IPS-NIHi11 (cell line): ENCODE results near the gene PRRC2C.
"Not testable (repeated sequence)": the region's sequence is repeated elsewhere in the genome, so short reads cannot be mapped to it uniquely, and the experiment has no call there.

ENCODE experiments used
- DNase-seq: peaks from one replicate; pipeline ENCODE4 v3.0.0; 2012; ENCODE audit warnings: mixed read lengths, low spot score

The PRRC2C gene

DNA sequence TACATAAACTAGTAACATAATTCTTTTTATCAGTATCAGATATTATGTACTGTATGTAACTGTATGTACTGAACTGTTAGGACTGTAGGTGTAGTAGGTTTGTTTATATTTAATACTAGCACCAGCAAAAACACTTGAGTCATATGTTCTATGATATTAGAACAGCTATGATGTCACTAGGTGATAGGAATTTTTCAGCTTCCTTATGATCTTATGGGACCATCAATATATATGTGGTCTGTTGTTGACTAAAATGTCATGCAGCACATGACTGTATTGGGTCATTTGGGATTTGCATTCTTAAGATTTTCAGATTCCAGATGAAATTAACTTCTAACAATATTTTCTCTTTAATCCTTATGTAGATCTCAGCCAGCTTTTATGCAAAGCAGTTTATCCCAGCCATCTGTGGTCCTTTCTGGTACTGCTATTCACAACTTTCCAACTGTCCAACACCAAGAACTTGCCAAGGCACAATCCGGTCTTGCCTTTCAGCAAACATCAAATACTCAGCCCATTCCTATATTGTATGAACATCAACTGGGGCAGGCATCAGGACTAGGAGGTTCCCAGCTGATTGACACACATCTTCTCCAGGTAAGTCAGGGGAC lies 98.4 kb downstream of the PRRC2C start:
- no peak for DNase-seq

DNA sequence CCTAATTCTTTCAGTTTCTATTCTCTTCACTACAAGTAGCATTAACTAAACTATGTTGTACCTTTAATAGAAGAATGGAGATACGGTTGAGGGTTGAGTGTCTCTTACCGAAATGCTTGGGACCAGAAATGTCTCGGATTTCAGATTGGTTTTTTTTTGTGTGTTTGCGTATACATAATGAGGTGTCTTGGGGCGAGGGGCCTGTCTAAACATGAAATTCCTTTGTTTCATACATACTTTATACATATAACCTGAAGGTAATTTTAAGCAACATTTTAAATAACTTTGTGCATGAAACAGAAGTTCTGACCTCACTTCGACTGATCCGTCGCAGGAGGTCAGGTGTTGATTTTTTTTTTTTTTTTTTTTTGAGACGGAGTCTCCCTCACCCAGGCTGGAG lies 100.4 kb downstream of the PRRC2C start:
- DNase-seq: no peak

DNA sequence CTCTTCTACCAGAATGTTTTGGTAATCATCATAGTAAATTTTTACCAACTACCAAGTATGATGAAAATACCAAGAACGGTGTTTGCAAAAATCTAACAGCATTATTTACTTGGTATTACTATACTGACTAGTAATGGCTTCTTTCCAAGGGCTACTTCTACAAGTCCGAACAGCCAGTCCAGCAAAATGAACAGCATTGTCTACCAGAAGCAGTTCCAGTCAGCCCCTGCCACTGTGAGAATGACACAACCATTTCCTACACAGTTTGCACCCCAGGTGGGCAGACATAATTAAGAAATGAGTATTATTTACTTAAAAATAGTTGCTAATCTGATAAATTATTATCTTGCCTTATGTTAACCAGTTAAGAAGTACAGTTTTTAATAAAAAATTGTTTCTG lies 102.9 kb downstream of the PRRC2C start:
- DNase-seq: no peak

DNA sequence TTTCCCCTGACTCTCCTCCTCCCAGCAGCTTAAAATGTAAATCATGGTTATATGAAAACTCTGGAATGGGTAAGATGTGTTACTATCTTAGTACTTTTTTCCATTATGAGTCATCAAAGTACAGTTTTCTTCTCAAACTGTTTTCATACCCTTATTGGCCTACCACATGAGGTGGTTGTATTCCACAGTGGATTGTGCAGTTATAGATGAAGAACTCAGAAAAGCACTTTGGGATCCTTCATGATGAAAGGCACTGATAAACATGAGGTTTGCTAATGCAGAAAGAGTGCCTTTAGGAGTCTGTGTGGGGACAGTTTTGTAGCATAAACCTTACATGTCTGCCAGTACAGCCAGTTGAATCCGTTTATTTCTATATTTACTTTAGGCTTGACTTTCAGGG lies 104.7 kb downstream of the PRRC2C start:
- DNase-seq: no peak

DNA sequence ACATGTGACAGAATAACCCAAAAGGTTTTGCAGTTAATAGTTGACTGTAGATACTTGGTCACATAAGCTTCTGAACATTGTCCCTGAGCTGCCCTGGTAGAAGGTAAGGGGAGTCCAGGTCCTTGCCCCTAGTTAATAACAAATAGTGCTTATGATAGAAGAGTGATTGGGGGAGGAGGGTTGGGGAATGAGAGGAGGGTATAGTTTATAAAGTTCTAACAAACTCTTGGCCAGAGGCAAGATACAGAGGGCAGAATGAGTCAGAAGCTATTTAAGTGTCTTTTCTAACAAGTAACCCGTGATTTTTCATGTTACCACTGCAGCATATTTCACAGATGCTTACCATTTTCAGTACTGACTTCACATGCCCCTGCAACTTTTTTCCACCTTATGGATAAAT lies 110.0 kb downstream of the PRRC2C start:
- no peak for DNase-seq

DNA sequence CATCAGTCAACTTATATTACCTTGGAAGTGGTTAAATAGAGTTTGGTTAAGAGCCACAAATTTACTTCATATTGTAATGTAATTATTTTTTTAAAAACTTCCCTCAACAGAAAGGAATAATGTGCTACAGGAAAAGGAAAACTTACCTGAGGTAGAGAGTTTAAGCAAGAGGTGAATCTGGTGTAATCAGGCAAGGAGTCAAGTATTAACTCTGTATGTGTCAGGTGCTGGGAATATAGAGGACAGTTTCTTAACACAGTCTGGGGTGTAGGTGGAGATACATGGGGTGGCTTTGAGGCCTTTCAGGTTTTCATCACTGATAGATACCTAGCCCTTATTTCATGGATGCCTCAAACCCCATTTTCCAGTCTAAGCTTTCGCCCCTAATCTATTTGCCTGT lies 110.8 kb downstream of the PRRC2C start:
- DNase-seq: no peak

DNA sequence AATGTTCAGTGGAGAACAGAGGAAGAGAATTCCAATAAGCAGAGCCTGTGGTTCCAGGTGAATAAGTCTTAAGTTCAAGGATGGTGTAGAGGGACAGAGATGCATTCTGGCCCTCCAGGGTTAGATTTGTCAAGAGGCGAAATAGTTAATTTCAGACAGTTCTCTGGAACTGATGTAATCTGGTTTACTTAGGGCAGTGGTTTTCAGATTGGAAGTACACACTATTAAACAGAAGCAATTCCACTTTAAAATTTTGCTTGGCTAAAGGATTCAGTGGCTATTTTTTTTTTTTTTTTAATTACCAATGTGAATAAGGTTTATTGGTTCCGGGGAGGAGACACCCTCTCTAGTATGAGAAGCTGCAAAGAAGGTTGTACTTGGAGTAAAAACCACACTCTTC lies 111.4 kb downstream of the PRRC2C start:
- DNase-seq: no peak

DNA sequence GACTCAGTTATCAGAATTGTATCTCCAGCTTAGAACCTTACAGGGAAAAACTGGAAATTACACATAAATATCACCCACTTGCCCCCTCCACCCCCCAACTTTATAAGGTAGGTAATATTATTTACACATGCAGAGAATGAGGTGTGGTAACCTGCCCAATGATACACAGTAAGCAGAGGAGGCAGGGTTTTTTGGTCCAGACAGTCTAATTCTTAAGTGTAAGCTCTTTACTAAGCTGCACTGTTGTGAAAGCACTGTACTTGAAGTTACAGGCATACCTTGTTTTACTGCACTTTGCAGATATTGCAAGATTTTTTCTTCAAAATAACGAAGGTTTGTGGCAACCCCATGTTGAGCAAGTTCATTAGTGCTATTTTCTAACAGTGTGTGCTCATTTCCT lies 111.9 kb downstream of the PRRC2C start:
- no peak for DNase-seq

DNA sequence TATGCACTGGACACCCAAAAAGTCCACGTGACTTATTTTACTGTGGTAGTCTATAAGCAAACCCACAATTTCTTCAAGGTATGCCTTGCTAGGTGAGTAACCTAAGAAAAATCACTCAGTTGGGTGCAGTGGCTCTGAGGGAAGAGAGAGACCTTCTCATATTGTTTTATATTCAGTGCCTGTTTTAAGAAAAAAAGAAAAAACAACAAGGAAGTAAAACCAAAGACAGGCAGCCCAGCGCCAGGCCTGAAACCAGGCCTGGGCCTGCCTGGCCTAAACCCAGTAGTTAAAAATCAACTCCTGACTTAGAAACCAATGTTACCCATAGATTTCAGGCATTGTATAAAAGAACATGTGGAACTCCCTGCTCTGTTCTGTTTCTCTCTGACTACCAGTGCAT lies 115.0 kb downstream of the PRRC2C start:
- DNase-seq: not testable (repeated sequence)

DNA sequence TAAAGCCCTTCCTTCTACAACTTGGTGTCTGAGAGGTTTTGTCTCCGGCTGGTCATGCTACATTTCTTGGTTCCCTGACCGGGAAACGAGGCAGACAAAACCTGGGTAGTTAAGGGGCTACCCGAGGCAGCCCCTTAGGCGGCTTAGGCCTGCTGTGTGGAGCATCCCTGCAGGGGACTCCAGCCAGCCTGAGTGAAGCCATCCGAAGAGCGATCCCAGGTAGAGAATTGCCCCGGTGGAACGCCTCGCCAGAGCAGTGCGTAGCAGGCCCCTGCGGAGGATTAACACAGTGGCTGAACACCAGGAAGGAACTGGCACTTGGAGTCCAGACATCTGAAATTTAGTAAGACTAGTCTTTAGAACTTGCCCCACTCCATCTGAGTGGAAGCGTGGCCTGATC lies 115.5 kb downstream of the PRRC2C start:
- DNase-seq: no peak

DNA sequence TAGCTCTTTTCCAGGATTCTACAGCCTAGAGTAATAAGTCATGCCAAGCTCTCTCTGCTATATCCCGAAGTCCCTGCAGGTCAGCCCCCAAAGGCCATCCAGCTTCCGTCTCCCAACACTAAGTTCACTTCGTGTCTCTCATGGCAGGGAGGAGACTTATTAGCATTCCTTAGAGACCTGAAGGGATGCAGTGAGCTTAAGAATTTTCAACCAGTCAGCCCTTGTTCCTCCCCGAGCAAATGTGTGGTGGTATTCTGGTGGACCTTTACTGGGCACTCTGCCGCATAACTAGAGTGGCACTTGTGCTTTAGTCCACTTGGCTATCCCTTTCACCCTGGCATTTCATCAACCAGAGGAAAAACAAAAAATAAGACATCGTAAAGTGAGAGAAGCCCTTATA lies 117.7 kb downstream of the PRRC2C start:
- not testable (repeated sequence) for DNase-seq

DNA sequence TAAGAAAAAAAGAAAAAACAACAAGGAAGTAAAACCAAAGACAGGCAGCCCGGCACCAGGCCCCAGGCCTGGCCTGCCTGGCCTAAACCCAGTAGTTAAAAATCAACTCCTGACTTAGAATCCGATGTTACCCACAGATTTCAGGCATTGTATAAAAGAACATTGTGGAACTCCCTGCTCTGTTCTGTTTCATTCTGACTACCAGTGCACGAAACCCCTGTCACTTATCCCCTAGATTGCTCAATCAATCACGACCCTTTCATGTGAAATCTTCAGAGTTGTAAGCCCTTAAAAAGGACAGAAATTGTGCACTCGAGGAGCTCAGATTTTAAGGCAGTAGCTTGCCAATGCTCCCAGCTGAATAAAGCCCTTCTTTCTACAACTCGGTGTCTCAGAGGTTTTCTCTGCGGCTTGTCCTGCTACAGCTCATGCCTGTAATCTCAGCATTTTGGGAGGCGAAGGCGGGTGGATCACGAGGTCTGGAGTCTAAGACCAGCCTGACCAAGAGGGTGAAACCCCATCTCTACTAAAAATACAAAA lies 121.1 kb downstream of the PRRC2C start:
- no peak for DNase-seq

DNA sequence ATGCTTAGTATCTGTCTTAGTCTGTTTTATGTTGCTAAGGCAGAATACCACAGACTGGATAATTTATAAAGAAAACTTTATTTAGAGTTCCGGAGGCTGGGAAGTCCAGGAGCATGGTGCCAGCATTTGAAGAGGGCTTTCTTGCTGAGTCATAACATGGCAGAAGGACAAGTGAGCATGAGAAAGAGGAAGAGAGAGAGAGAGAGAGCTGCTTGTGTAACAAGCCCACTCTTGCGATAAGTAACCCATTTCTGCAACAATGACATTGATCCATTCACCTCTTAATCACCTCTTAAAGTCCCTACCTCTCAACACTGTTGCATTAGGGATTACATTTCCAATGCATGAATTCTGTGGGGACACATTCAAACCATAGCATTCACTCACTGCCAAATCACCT lies 125.1 kb downstream of the PRRC2C start:
- no peak for DNase-seq

DNA sequence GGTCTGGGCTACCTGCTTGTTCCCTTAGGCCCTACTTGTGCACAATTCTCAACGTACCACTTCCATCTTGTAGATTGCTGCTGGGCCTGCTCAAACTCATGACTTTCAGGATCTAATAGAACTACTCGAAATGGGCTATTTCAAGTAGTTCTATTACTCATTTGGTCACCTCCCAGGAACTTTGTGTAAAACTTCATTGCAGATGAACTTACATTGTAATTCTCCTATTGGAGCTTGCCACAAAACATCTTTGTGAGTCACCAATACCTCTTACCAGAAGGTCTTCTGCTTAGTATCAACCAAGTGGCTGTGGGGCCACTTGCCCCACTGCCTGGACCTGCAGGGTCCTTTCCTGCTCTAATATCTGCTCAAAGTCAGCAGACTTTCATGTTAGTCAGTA lies 126.0 kb downstream of the PRRC2C start:
- DNase-seq: no peak

DNA sequence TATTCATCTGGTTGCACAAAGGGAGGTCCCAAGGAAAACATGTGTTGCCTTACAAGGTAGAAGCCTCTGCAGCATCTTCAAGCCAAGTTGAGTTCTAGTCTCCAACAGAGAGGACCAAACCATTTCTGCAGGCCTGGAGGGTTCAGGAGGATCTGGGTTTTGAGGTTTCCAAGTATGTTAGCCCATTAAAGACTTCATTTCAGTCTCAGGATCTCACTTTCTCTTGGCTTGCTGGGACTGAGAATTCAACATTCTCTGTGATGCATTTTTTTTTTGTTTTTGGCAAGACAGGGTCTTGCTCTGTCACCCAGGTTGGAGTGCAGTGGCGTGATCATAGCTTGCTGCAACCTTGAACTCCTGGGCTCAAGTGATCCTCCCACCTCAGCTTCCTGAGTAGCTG lies 128.0 kb downstream of the PRRC2C start:
- no peak for DNase-seq

DNA sequence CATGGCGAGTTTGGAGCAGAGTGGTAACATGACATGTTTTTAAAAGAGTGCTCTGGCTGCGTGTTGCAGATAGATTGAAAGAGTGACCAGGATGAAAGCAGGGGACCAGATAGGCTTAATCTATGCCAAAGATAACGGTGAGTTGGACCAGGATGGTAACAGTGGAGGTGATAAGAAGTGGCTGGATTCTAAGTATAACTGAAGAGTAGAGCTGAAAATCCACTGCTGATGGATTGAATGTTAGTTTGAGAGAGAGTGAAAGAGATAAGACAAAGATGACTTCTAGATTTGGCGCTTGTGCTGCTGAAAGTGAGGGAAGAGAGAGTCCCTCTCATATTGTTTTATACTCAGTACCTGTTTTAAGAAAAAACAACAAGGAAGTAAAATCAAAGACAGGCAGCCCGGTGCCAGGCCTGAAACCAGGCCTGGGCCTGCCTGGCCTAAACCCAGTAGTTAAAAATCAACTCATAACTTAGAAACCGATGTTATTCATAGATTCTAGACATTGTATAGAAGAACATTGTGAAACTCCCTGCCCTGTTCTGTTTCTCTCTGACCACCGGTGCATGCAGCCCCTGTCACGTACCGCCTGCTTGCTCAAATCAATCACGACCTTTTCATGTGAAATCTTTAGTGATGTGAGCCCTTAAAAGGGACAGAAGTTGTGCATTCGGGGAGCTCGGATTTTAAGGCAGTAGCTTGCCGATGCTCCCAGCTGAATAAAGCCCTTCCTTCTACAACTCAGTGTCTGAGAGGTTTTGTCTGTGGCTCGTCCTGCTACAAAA lies 130.0 kb downstream of the PRRC2C start:
- DNase-seq: not testable (repeated sequence)

DNA sequence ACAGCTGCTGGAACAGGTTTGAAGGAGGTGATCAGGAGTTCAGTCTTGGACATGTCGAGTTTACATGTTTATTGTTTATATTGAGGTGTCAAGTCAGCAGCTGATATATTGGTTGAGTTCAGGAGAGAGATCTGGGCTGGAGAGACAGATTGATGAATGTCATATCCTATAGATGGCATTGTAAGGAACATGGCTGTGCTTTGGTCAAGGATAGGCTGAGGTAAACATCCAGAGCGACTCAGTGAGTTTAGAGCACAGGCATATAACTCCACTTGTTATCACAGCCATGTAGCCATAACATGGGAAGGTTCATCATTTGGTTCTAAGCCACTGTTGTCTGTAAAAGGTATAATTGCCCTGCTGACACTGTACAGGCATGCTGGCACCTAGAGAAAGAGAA lies 131.3 kb downstream of the PRRC2C start:
- DNase-seq: no peak

DNA sequence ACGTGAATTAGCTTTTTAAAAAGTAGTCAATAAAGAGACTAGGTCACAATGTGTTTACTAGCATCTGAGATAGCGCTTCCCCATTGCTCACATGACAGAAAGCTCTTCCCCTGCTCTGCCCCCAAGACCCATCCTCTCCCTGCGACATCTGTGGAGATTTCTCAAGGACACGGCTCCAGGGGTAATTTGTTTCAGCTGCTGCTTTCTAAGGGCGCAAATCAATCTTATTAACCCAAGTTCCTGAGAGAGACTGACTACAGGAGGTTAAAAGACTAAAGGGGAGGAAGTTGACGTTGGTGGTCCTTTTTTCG lies 136.8 kb downstream of the PRRC2C start, which contains the start of gene MYOCOS:
MYOCOS (plus strand) TSS at position 92 of the 311 bp plus-strand sequence. CDS start 1,641 bp downstream, outside the sequence.
- DNase-seq: no peak

DNA sequence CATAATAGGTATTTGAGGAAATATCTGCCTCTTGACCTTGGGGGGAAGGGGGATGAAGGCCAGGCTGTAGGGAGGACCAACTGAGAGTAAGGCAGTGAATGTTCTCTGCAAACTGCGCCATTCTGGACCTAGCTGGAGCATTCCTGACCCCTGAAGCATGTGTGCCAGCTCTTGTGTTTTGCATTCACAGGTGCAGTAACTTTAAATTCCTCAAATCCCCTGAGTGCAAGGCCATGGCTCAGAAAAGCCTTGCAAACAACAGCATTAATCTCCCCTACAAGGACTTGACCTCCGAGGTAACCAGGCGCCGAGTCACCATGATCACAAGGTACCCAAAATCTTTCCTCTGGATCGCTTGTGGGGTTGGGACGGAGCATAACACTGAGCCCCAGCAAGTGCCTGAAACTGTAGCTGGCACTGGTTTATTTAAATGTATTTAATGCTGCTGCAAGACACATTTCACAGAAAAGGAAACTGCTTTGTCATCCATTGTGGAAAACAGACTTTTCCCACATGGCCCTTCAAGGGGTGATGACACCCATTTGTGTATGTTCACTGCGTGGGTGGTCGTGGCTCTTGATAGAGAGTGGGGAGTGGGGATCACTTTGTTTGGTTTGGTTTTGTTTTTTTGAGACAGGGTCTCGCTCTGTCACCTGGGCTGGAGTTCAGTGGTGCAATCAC lies 138.5 kb downstream of the PRRC2C start:
- DNase-seq: no peak

DNA sequence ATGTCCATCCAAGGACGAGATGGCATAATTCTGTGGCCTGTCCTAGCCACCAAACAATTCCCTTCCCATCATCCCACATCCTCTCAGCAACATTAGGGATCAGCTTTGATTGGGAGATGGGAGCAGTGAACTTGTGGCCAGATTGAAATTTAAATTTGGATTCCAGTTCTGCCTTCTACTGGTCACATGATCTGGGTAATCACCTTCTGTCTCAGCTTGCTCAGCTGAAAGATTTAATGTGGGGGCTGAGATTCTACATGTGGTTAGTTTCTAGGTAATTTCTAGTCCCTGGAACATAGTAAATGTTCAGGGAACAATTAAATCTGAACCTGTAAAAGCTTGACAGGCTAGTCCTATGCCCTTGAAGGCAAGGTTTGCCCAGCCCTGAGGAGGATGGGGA lies 139.9 kb downstream of the PRRC2C start:
- DNase-seq: no peak

DNA sequence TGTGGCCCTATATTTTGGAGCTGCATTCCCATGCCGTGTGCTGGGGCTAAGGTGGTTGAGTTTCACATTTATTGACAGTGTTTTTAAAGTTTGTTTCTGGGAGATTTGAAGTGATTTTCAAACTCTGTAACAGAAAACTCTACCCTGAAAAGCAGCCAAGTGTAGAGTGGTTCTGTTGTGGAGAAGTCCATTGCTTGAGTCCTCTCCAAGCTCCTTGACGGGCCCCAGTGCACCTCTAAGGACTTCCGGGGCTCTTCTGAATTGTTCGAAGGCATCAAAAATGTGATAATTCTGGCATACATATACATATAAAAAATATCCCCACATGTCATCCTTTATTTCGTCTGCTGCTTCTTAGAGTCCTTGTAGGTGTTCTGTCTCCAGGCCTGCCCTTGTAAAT lies 141.7 kb downstream of the PRRC2C start:
- no peak for DNase-seq

DNA sequence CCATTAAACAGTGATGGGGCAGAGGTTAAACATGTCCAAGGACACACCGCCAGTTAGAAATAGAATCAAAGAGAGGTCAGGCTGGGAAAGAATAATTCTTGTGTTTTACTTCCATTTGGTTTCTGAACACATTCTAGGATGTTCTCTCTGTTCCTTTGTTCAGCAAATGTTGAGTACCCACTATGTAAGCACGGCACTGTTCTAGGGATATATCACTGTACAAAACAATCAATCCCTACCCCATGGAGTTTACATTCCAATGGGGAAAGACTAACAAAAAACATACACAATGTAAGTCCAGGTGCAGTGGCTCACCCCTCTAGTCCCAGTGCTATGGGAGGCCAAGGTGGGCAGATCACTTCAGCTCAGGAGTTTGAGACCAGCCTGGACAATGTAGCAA lies 142.9 kb downstream of the PRRC2C start:
- DNase-seq: no peak

DNA sequence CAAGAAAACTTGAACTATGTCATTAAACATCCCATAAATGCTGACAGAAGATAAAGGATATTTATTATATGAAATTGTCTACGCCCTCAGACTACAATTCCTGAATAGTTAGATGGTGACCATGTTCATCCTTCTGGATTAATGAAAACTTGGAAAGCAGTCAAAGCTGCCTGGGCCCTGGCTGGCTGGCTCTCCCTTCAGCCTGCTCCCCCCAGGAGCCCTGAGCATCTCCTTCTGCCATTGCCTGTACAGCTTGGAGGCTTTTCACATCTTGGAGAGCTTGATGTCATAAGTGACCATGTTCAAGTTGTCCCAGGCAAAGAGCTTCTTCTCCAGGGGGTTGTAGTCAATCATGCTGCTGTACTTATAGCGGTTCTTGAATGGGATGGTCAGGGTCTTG lies 150.3 kb downstream of the PRRC2C start:
- no peak for DNase-seq
